ENCODE data around the gene KCNMA1. TPM values are rescaled to one million over a fixed set of nuclear protein-coding genes. Genes with fewer than 3 reads are reported as not detected.
"Not testable (repeated sequence)": the region's sequence is repeated elsewhere in the genome, so short reads cannot be mapped to it uniquely, and the experiment has no call there.

KCNMA1 gene
- total RNA-seq, 1 experiment from 2014 or later: 0.45 TPM

DNA sequence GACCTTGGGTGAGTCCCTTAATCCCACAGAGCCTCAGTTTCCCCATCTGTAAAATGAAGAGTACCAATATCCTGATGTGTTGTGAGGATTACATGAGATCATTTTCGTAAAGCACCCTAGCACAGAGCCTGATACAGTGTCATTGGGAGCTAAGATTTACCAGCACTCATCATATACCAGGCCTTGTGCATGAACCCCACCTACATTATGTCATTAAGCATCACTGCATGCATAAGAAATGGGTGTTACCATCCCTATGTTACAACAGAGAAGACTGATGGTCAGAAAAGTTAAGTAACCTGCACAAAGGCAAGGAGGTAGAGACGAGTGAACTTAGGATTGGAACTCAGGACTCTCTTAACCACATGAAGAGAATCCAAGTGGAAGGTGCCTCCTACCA, 290.6 kb downstream of the KCNMA1 start:
- CTCF ChIA-PET: no interaction called here
- intact Hi-C loops (cut with micrococcal nuclease; ENCODE audit: unreplicated experiment): no loop called here
- H3K27me3 Mint-ChIP-seq (ENCODE audit: unreplicated experiment): peaks cover 36% of the 10 kb centered on the region
- H3K27ac Mint-ChIP-seq (ENCODE audit: unreplicated experiment): no peak overlapping the region
- H3K36me3 Mint-ChIP-seq (ENCODE audit: insufficient read depth, unreplicated experiment): no peaks in the 10 kb centered on the region
- BruUV-seq (replicated peaks): no TSS peak
- H3K4me1 Mint-ChIP-seq (ENCODE audit: low read depth, unreplicated experiment): peaks cover 21% of the 10 kb centered on the region
- H3K9me3 Mint-ChIP-seq (ENCODE audit: low read depth, unreplicated experiment): no peaks in the 10 kb centered on the region
- TF ChIP-seq, protein P1, sequence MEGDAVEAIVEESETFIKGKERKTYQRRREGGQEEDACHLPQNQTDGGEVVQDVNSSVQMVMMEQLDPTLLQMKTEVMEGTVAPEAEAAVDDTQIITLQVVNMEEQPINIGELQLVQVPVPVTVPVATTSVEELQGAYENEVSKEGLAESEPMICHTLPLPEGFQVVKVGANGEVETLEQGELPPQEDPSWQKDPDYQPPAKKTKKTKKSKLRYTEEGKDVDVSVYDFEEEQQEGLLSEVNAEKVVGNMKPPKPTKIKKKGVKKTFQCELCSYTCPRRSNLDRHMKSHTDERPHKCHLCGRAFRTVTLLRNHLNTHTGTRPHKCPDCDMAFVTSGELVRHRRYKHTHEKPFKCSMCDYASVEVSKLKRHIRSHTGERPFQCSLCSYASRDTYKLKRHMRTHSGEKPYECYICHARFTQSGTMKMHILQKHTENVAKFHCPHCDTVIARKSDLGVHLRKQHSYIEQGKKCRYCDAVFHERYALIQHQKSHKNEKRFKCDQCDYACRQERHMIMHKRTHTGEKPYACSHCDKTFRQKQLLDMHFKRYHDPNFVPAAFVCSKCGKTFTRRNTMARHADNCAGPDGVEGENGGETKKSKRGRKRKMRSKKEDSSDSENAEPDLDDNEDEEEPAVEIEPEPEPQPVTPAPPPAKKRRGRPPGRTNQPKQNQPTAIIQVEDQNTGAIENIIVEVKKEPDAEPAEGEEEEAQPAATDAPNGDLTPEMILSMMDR (IDR thresholded peaks at IDR 0.05; ENCODE audit: unreplicated experiment): no peak
- no peak overlapping the region for H3K4me3 Mint-ChIP-seq (ENCODE audit: low read depth, unreplicated experiment)
- no peak for DNase-seq

DNA sequence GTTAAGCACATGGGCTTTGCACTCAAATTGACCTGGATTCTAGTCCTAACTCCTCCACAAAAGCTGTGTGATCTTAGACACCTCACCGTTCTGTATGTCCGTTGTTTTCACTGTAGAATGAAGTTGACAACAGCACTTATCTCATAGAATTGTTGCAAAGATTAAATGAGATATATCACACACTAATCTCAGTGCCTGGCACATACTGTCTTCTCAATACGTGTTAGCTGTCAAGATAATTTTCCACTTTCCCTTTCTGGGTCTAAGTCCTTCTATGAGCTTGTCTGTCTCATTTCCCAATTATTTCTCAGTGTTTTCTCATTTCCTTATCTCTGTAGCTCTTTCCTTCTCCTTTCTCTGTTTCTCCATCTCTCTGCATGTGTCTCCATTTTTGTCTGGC, 296.6 kb downstream of the KCNMA1 start:
- BruUV-seq (replicated peaks): no TSS peak
- no peak for DNase-seq
- intact Hi-C loops (cut with micrococcal nuclease; ENCODE audit: unreplicated experiment): no loop called here
- TF ChIP-seq, protein P1 (IDR thresholded peaks at IDR 0.05; ENCODE audit: unreplicated experiment): no peak
- Mint-ChIP-seq H3K9me3 (ENCODE audit: low read depth, unreplicated experiment) (no peaks in the 10 kb centered on the region), H3K27me3 (ENCODE audit: unreplicated experiment) (peaks cover 69% of the 10 kb centered on the region), H3K36me3 (ENCODE audit: insufficient read depth, unreplicated experiment) (no peaks in the 10 kb centered on the region), H3K4me3 (ENCODE audit: low read depth, unreplicated experiment) (no peak overlapping the region), H3K4me1 (ENCODE audit: low read depth, unreplicated experiment) (no peaks in the 10 kb centered on the region), H3K27ac (ENCODE audit: unreplicated experiment) (no peak overlapping the region)
- CTCF ChIA-PET: no interaction called here

DNA sequence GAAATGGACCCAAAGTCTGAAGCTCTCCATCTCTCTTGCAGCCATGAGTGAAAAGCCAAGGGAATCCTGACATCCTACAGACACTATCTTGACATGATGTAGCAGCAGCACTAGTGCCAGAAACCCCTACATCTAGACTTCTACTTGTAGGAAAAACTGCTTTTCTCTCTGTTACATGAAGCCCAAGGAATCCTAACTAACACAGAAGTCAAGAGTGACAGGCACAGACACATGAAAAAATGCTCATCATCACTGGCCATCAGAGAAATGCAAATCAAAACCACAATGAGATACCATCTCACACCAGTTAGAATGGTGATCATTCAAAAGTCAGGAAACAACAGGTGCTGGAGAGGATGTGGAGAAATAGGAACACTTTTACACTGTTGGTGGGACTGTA, 297.7 kb downstream of the KCNMA1 start:
- H3K36me3 Mint-ChIP-seq (ENCODE audit: insufficient read depth, unreplicated experiment); CTCF ChIA-PET; intact Hi-C loops (cut with micrococcal nuclease; ENCODE audit: unreplicated experiment); H3K4me1 Mint-ChIP-seq (ENCODE audit: low read depth, unreplicated experiment); BruUV-seq (replicated peaks); H3K9me3 Mint-ChIP-seq (ENCODE audit: low read depth, unreplicated experiment); DNase-seq; H3K4me3 Mint-ChIP-seq (ENCODE audit: low read depth, unreplicated experiment); H3K27ac Mint-ChIP-seq (ENCODE audit: unreplicated experiment): not testable (repeated sequence)
- H3K27me3 Mint-ChIP-seq (ENCODE audit: unreplicated experiment): peaks cover 57% of the 10 kb centered on the region

DNA sequence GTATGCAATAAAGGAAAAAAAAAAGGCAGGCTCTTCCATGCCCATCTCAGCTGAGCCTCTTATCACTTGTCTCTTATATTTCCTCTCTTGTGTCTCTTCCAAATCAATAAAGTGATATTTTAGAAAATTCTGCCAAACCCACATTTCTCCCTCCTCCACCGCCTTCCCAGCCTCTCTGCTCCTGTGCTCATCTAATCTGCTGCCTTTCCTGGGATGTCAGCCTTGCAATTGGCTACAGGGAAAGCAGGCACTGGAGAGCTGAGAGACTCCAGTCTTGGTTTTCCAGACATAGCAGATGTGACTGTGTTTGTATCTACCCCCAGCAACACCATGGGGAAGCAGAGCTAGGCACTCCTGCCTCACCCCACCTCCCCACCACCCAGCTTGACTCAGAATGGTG, 298.4 kb downstream of the KCNMA1 start:
- Mint-ChIP-seq H3K27ac (ENCODE audit: unreplicated experiment) (no peak overlapping the region), H3K36me3 (ENCODE audit: insufficient read depth, unreplicated experiment) (no peaks in the 10 kb centered on the region), H3K4me3 (ENCODE audit: low read depth, unreplicated experiment) (no peak overlapping the region), H3K27me3 (ENCODE audit: unreplicated experiment) (peaks cover 51% of the 10 kb centered on the region), H3K9me3 (ENCODE audit: low read depth, unreplicated experiment) (no peaks in the 10 kb centered on the region), H3K4me1 (ENCODE audit: low read depth, unreplicated experiment) (no peaks in the 10 kb centered on the region)
- TF ChIP-seq, protein P1 (IDR thresholded peaks at IDR 0.05; ENCODE audit: unreplicated experiment): no peak
- intact Hi-C loops (cut with micrococcal nuclease; ENCODE audit: unreplicated experiment): no loop called here
- no TSS peak for BruUV-seq (replicated peaks)
- CTCF ChIA-PET: no interaction called here
- no peak for DNase-seq

DNA sequence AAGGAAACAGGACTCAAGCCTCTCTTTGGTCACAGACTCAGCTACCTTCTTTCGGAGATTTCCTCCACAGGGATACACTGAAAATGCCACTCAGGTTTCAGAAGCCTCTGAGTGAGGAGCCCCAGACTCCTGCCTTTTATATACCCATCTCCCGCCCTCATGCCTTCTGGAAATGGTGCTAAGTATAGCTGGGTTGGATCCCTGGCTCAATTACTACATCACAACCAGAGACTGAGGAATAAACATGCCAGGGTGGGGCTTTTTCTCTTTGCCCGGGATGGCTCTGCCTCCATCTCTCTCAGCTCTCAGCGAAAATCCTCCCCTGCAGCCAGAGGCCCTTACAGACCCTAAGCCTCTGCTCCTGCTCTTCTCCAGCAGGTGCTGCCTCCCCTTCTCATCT, 299.5 kb downstream of the KCNMA1 start:
- TF ChIP-seq, protein P1 (IDR thresholded peaks at IDR 0.05; ENCODE audit: unreplicated experiment): no peak
- H3K36me3 Mint-ChIP-seq (ENCODE audit: insufficient read depth, unreplicated experiment): no peaks in the 10 kb centered on the region

More for the DNA sequence above, 299.5 kb downstream of the KCNMA1 start:
- H3K27ac Mint-ChIP-seq (ENCODE audit: unreplicated experiment): no peak overlapping the region
- H3K9me3 Mint-ChIP-seq (ENCODE audit: low read depth, unreplicated experiment): no peaks in the 10 kb centered on the region
- intact Hi-C loops (cut with micrococcal nuclease; ENCODE audit: unreplicated experiment): no loop called here
- H3K4me1 Mint-ChIP-seq (ENCODE audit: low read depth, unreplicated experiment): peaks cover 3% of the 10 kb centered on the region
- no peak overlapping the region for H3K4me3 Mint-ChIP-seq (ENCODE audit: low read depth, unreplicated experiment)
- BruUV-seq (replicated peaks): no TSS peak
- H3K27me3 Mint-ChIP-seq (ENCODE audit: unreplicated experiment): peaks cover 43% of the 10 kb centered on the region
- CTCF ChIA-PET: no interaction called here
- no peak for DNase-seq
